Epithelial cell of proximal tubule (primary cell): ENCODE results near the gene NR1H3. TPM values are rescaled to one million over a fixed set of nuclear protein-coding genes. Genes with fewer than 3 reads are reported as not detected.

Experiments
- DNase-seq: peaks from one replicate; pipeline ENCODE4 v3.0.0-alpha.2; 2011; ENCODE audit warnings: low read depth
- H3K4me3 ChIP-seq: 2 replicates; pipeline ENCODE4 v1.5.1; 2011; ENCODE audit warnings: low read depth, mild to moderate bottlenecking, low read length
- CTCF ChIP-seq: conservative IDR thresholded peaks from 2 replicates; pipeline ENCODE4 v1.5.1; 2012; ENCODE audit warnings: low read depth, mild to moderate bottlenecking, low read length
- total RNA-seq: library from RNA; depleted of rRNA; stranded (reverse); fragments of >200 nt; gene quantifications from 2 replicates; pipeline ENCODE4 v1.2.3, GENCODE V29; 2015

NR1H3 gene
- total RNA-seq, 1 donor from 2014 or later, result 9.6 TPM

- no peak for TF ChIP-seq CTCF
- no peak overlapping the region for H3K4me3 ChIP-seq
- no peak for DNase-seq
Observed at GRCh38 chr11:47251751-47252150, 6.0 kb upstream of the NR1H3 start.

- TF ChIP-seq CTCF, result no peak
- H3K4me3 ChIP-seq, result no peak overlapping the region
Observed at GRCh38 chr11:47253660-47254059, 4.1 kb upstream of the NR1H3 start.

GRCh38 chr11:47254386-47254785, 3.4 kb upstream of the NR1H3 start:
- TF ChIP-seq CTCF, result no peak
- DNase-seq, result no peak
- no peak overlapping the region for H3K4me3 ChIP-seq

More at GRCh38 chr11:47253660-47254059, 4.1 kb upstream of the NR1H3 start:
- DNase-seq, result no peak

GRCh38 chr11:47256374-47256773, 1.4 kb upstream of the NR1H3 start:
- no peak overlapping the region for H3K4me3 ChIP-seq
- TF ChIP-seq CTCF, result no peak
- DNase-seq, result no peak

GRCh38 chr11:47257177-47257516, 649 bp upstream of the NR1H3 start:
- TF ChIP-seq CTCF, result no peak
- no peak for DNase-seq
- peak overlapping the region; percentile 54 for H3K4me3 ChIP-seq

GRCh38 chr11:47258317-47258902, 614 bp downstream of the NR1H3 start:
- H3K4me3 ChIP-seq, result peak overlapping the region; percentile 54
- TF ChIP-seq CTCF, result no peak
- DNase-seq, result no peak

- DNase-seq, result no peak
- peak; percentile 73 for TF ChIP-seq CTCF
- no peak overlapping the region for H3K4me3 ChIP-seq
Observed at GRCh38 chr11:47259232-47259977, 1.6 kb downstream of the NR1H3 start.
